Peyer's patch (tissue), 4 donors: ENCODE data around the gene NPR1. TPM values are rescaled to one million over a fixed set of nuclear protein-coding genes. Genes with fewer than 3 reads are reported as not detected.
"Not testable (repeated sequence)": the region's sequence is repeated elsewhere in the genome, so short reads cannot be mapped to it uniquely, and the experiment has no call there.

Experiments used
- DNase-seq, 3 donors: peaks; one replicate each; pipeline ENCODE4 v3.0.0-alpha.2; 2017 to 2019
- H3K27ac ChIP-seq, 4 donors: fragments of 200-600 bp; sonication (generic); one replicate each; pipeline ENCODE4 v1.5.1; 2016 to 2019
- H3K27me3 ChIP-seq, 2 donors: fragments of 200-600 bp; sonication (generic); one replicate each; pipeline ENCODE4 v1.5.1; 2019
- H3K36me3 ChIP-seq, 3 donors: fragments of 200-600 bp; sonication (generic); one replicate each; pipeline ENCODE4 v1.5.1; 2016 to 2019
- H3K4me1 ChIP-seq, 4 donors: fragments of 200-600 bp; sonication (generic); one replicate each; pipeline ENCODE4 v1.5.1; 2016 to 2019
- H3K4me3 ChIP-seq, 4 donors: fragments of 200-600 bp; sonication (generic); 1 replicate in 3 of 4; 2 replicates in 1 of 4; pipeline ENCODE4 v1.5.1; 2016 to 2019; ENCODE audit warnings: mild to moderate bottlenecking in 1 of 4
- H3K9me3 ChIP-seq, 4 donors: fragments of 200-600 bp; sonication (generic); one replicate each; pipeline ENCODE4 v1.5.1; 2016 to 2019; ENCODE audit warnings: mild to moderate bottlenecking in 1 of 4
- POLR2A ChIP-seq, 2 donors: fragments of 450-650 bp; IDR thresholded peaks; one replicate each; pipeline ENCODE4 v1.5.1; 2017; ENCODE audit warnings: antibody characterized with exemption in 2 of 2, mild to moderate bottlenecking in 2 of 2, moderate library complexity in 2 of 2
- total RNA-seq, 4 donors: library from RNA; depleted of rRNA; stranded (reverse); fragments of >200 nt; gene quantifications; one replicate each; pipeline ENCODE4 v1.1.0, GENCODE V29; 2016
- TF ChIP-seq, protein P1 (sequence below), 6 experiments: fragments of 450-650 bp in 4 of 6; fragments of 200-600 bp in 2 of 6; sonication (generic) in 1 of 6; IDR thresholded peaks; one replicate each; pipeline ENCODE4 v1.5.1; 2017 to 2019; ENCODE audit warnings: antibody characterized with exemption in 6 of 6, mild to moderate bottlenecking in 3 of 6, moderate library complexity in 1 of 6

The NPR1 gene
- total RNA-seq, 4 donors from 2014 or later: 5.0 to 17.3 (median 10.9) TPM

DNA sequence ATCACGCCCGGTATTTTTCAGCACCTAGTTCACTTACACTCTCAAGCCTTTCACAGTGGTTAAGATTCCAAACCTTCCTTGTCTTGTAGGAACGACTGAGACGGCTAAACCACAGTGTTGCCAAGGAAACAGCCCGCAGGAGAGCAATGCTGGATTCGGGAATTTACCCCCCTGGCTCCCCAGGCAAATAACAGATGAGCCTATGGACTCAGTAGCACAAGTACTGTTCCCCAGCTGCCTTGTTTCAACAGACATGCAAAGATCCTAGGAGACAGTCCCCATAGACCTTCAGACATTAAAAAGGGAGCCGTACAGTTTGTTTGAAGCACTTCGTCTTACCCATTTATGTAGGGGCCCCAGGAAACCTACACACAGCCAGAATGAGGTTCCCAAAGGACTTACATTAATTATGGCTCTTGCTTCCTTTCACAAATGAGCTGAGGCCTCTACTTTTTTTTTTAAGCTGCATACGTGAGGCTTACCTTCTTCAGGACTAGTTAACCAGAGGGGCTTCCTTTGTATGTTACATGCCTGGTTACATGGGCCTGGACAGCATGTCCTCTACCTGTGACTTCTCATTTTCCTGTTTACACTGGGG, 17.3 kb upstream of the NPR1 start:
- DNase-seq: peak in 1 of 3 donors; percentile 6
- Histone ChIP-seq H3K27ac (no peak overlapping the region), H3K36me3 (peaks cover 0 to 57% (median 0%) of the 10 kb centered on the region in 3 donors), H3K9me3 (no peaks in the 10 kb centered on the region), H3K4me3 (no peak overlapping the region), H3K27me3 (no peaks in the 10 kb centered on the region), H3K4me1 (peaks cover 0 to 9% (median 0%) of the 10 kb centered on the region in 4 donors)
- TF ChIP-seq POLR2A (IDR thresholded peaks at IDR 0.05): no peak
- TF ChIP-seq, protein P1, sequence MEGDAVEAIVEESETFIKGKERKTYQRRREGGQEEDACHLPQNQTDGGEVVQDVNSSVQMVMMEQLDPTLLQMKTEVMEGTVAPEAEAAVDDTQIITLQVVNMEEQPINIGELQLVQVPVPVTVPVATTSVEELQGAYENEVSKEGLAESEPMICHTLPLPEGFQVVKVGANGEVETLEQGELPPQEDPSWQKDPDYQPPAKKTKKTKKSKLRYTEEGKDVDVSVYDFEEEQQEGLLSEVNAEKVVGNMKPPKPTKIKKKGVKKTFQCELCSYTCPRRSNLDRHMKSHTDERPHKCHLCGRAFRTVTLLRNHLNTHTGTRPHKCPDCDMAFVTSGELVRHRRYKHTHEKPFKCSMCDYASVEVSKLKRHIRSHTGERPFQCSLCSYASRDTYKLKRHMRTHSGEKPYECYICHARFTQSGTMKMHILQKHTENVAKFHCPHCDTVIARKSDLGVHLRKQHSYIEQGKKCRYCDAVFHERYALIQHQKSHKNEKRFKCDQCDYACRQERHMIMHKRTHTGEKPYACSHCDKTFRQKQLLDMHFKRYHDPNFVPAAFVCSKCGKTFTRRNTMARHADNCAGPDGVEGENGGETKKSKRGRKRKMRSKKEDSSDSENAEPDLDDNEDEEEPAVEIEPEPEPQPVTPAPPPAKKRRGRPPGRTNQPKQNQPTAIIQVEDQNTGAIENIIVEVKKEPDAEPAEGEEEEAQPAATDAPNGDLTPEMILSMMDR (IDR thresholded peaks at IDR 0.05): no peak

DNA sequence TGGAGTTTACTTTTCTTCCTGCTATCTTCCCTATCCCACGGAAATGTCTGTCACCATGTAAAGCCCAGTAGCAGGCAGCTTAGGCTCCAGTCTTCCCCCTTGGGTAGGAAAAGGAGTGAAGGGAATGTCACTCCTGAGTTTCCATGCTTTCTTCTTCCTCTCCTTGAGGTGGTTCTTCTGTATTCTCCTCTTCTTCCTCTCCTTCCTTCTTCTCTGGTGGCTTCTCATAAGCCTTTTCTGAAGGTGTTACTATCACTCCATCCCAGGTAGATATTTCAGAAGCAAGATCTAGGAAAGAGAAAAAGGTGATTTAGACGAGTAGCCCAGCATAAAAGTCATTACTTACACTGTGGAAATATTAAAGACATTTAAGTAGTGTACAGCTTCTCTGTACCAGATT, 16.2 kb upstream of the NPR1 start:
- H3K9me3 ChIP-seq: no peaks in the 10 kb centered on the region
- H3K36me3 ChIP-seq: peaks cover 0 to 67% (median 3%) of the 10 kb centered on the region in 3 donors
- H3K4me1 ChIP-seq: peaks cover 0 to 9% (median 0%) of the 10 kb centered on the region in 4 donors
- TF ChIP-seq, protein P1 (IDR thresholded peaks at IDR 0.05): no peak
- TF ChIP-seq POLR2A (IDR thresholded peaks at IDR 0.05): no peak
- H3K4me3 ChIP-seq: no peak overlapping the region
- no peaks in the 10 kb centered on the region for H3K27me3 ChIP-seq
- no peak for DNase-seq
- H3K27ac ChIP-seq: no peak overlapping the region

DNA sequence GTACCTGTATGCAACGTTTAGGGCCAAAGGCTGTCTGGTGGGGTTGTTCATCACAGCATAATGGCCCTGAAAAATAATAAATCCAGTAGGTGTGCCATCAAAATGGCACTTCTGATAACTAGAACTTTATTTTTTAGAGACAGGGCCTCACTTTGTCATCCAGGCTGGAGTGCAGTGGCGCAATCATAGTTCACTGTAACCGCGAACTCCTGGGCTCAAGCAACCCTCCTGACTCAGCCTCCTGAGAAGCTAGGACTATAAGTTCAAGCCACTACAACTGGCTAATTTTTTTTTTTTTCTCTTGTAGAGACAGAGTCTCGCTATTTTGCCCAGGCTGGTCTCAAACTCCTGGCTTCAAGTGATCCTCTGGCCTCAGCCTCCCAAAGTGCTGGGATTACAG, 15.3 kb upstream of the NPR1 start:
- Histone ChIP-seq H3K4me3 (no peak overlapping the region), H3K27me3 (no peaks in the 10 kb centered on the region), H3K4me1 (peaks cover 0 to 9% (median 0%) of the 10 kb centered on the region in 4 donors), H3K9me3 (no peaks in the 10 kb centered on the region), H3K36me3 (peaks cover 0 to 77% (median 3%) of the 10 kb centered on the region in 3 donors), H3K27ac (no peak overlapping the region)
- TF ChIP-seq POLR2A (IDR thresholded peaks at IDR 0.05): no peak
- TF ChIP-seq, protein P1 (IDR thresholded peaks at IDR 0.05): no peak
- DNase-seq: peak in 1 of 3 donors; percentile 22

GRCh38 chr1:153667439-153667838, 11.0 kb upstream of the NPR1 start:
- Histone ChIP-seq H3K4me3 (no peak overlapping the region), H3K27ac (no peak overlapping the region), H3K4me1 (peaks cover 0 to 18% (median 2%) of the 10 kb centered on the region in 4 donors), H3K36me3 (peaks cover 0 to 66% (median 3%) of the 10 kb centered on the region in 3 donors), H3K27me3 (no peaks in the 10 kb centered on the region), H3K9me3 (no peaks in the 10 kb centered on the region)
- TF ChIP-seq, protein P1 (IDR thresholded peaks at IDR 0.05): no peak
- TF ChIP-seq POLR2A (IDR thresholded peaks at IDR 0.05): no peak
- peak in 1 of 3 donors; percentile 7 for DNase-seq

DNA sequence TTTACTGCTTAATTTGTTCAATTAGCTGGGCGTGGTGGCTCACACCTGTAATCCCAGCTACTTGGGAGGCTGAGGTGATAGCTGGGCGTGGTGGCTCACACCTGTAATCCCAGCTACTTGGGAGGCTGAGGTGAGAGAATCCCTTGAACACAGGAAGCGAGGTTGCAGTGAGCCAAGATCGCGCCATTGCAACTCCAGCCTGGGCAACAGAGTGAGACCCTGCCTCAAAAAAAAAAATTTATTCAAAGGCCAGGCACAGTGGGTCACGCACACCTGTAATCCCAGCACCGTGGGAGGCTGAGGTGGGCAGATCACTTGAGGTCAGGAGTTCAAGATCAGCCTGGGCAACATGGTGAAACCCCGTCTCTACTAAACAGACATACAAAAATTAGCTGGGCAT, 9.8 kb upstream of the NPR1 start:
- peak in 1 of 3 donors; percentile 10 for DNase-seq
- peaks cover 0 to 18% (median 2%) of the 10 kb centered on the region in 4 donors for H3K4me1 ChIP-seq
- not testable (repeated sequence) for H3K9me3 ChIP-seq, H3K4me3 ChIP-seq, H3K27ac ChIP-seq, H3K27me3 ChIP-seq
- peaks cover 0 to 53% (median 3%) of the 10 kb centered on the region in 3 donors for H3K36me3 ChIP-seq

- no peak for TF ChIP-seq POLR2A (IDR thresholded peaks at IDR 0.05)
- TF ChIP-seq, protein P1 (IDR thresholded peaks at IDR 0.05): no peak
- Histone ChIP-seq H3K9me3 (no peaks in the 10 kb centered on the region), H3K27me3 (no peaks in the 10 kb centered on the region), H3K27ac (no peak overlapping the region), H3K4me1 (peaks cover 0 to 18% (median 2%) of the 10 kb centered on the region in 4 donors), H3K36me3 (peaks cover 0 to 44% (median 3%) of the 10 kb centered on the region in 3 donors), H3K4me3 (peak overlapping the region in 3 of 4 donors; percentile 67 to 77 (median 69))
- DNase-seq: no peak
These were observed 8.9 kb upstream of the NPR1 start for GRCh38 chr1:153669606-153670005.
